Fibroblast of skin of left biceps (primary cell): ENCODE measurements around the gene ADORA2A.

ENCODE experiments used
- DNase-seq, 2 experiments: peaks; one replicate each; pipeline ENCODE4 v3.0.0-alpha.2; 2013; ENCODE audit warnings: low read depth in 2 of 2

The ADORA2A gene

GRCh38 chr22:24450610-24451009 lies 23.2 kb downstream of the ADORA2A start:
- no peak for DNase-seq

GRCh38 chr22:24451162-24451561 lies 23.8 kb downstream of the ADORA2A start:
- DNase-seq, result no peak

- DNase-seq, result no peak
These were observed 26.5 kb downstream of the ADORA2A start for GRCh38 chr22:24453853-24454252.

- no peak for DNase-seq
These were observed 27.6 kb downstream of the ADORA2A start for GRCh38 chr22:24455039-24455438.

- DNase-seq, result no peak
These were observed 28.5 kb downstream of the ADORA2A start for GRCh38 chr22:24455751-24456426.

- no peak for DNase-seq
These were observed 30.6 kb downstream of the ADORA2A start for GRCh38 chr22:24457894-24458420.

GRCh38 chr22:24459911-24460310 lies 32.5 kb downstream of the ADORA2A start:
- no peak for DNase-seq

- no peak for DNase-seq
These were observed 33.2 kb downstream of the ADORA2A start for GRCh38 chr22:24460418-24461089.

GRCh38 chr22:24463071-24463760 lies 35.8 kb downstream of the ADORA2A start:
- DNase-seq, result no peak

GRCh38 chr22:24465566-24465965 lies 38.2 kb downstream of the ADORA2A start:
- DNase-seq, result no peak

GRCh38 chr22:24465975-24466374 lies 38.6 kb downstream of the ADORA2A start:
- DNase-seq, result no peak

- DNase-seq, result peak in 1 of 2 experiments; percentile 52
These were observed 39.4 kb downstream of the ADORA2A start for GRCh38 chr22:24466716-24467328.

GRCh38 chr22:24467340-24467739 lies 39.9 kb downstream of the ADORA2A start:
- no peak for DNase-seq

- DNase-seq, result peak in 1 of 2 experiments; percentile 53
These were observed 44.2 kb downstream of the ADORA2A start for GRCh38 chr22:24471570-24471969.

GRCh38 chr22:24473284-24473683 lies 45.9 kb downstream of the ADORA2A start:
- no peak for DNase-seq

GRCh38 chr22:24474221-24474620 lies 46.8 kb downstream of the ADORA2A start:
- peak; percentile 73 for DNase-seq

- no peak for DNase-seq
These were observed 47.4 kb downstream of the ADORA2A start for GRCh38 chr22:24474649-24475255.

GRCh38 chr22:24481641-24482040 lies 54.2 kb downstream of the ADORA2A start:
- no peak for DNase-seq

GRCh38 chr22:24482575-24482974 lies 55.2 kb downstream of the ADORA2A start:
- peak; percentile 68 to 71 for DNase-seq

- no peak for DNase-seq
These were observed 55.6 kb downstream of the ADORA2A start for GRCh38 chr22:24482998-24483397.

- no peak for DNase-seq
These were observed 56.7 kb downstream of the ADORA2A start for GRCh38 chr22:24483976-24484545.
